H1 (cell line): ENCODE data around the gene SGCE. TPM values are rescaled to one million over a fixed set of nuclear protein-coding genes. Genes with fewer than 3 reads are reported as not detected.

Experiments
- CTBP2 ChIP-seq: IDR thresholded peaks from 2 replicates; pipeline ENCODE4 v1.7.0; 2011; ENCODE audit warnings: borderline replicate concordance, mild to moderate bottlenecking, moderate library complexity, mixed read lengths, low read length; ENCODE audit not compliant: insufficient read depth, insufficient read length
- POLR2AphosphoS5 ChIP-seq: IDR thresholded peaks from 2 replicates; pipeline ENCODE4 v1.6.1; 2011; ENCODE audit warnings: low read depth, low read length
- SRF ChIP-seq: IDR thresholded peaks from 2 replicates; pipeline ENCODE4 v1.6.1; 2011; ENCODE audit warnings: mild to moderate bottlenecking, low read depth, low read length, moderate library complexity
- TAF1 ChIP-seq: IDR thresholded peaks from 2 replicates; pipeline ENCODE4 v1.6.1; 2011; ENCODE audit warnings: mild to moderate bottlenecking, low read depth, low read length
- polyA plus RNA-seq, 7 experiments: library from polyadenylated mRNA; depleted of rRNA in 3 of 7; stranded (reverse) in 5 of 7; unstranded in 2 of 7; fragments of >200 nt in 5 of 7; fragments of 200-250 nt in 2 of 7; gene quantifications; 1 replicate in 5 of 7; 2 replicates in 1 of 7; 4 replicates in 1 of 7; pipeline versions ENCODE4 v1.2.1 to v1.2.3, GENCODE V29; 2011 to 2013; ENCODE audit warnings: missing spikeins in 2 of 7, mixed read lengths in 2 of 7
- total RNA-seq: library from RNA; stranded (reverse); fragmentation: NEBNext Ultra II Directional; extraction: Animal tissue kit (Norgen Biotek cat#: 25700); gene quantifications from 2 replicates; pipeline ENCODE4 v1.2.1, GENCODE V29; 2021

SGCE gene
- total and polyA plus RNA-seq, 2 of the 8 experiments (the other 6 are each of a cell fraction or from before 2014, with no cell fraction given), result 12.8 to 25.0 TPM

- no peak for TF ChIP-seq CTBP2
- TF ChIP-seq POLR2AphosphoS5, result no peak
- TF ChIP-seq TAF1, result no peak
- no peak for TF ChIP-seq SRF
These were observed 34.8 kb downstream of the SGCE start (continued) for GRCh38 chr7:94621120-94621519.
